Fibroblast of lung (primary cell): ENCODE results near the gene EIF2D. TPM values are rescaled to one million over a fixed set of nuclear protein-coding genes. Genes with fewer than 3 reads are reported as not detected.

Experiments
- DNase-seq, 2 donors: peaks; one replicate each; pipeline versions ENCODE4 v3.0.0 to v3.0.0-alpha.2; 2010; ENCODE audit warnings: low read depth in 2 of 2
- H2AFZ ChIP-seq: 2 replicates; pipeline ENCODE4 v1.5.1; 2012; ENCODE audit warnings: low read length, control low read depth, inconsistent platforms
- H3K27ac ChIP-seq: 2 replicates; pipeline ENCODE4 v1.5.1; 2011; ENCODE audit warnings: low read length, control low read depth; ENCODE audit not compliant: insufficient read depth
- H3K27me3 ChIP-seq: 2 replicates; pipeline ENCODE4 v1.5.1; 2011; ENCODE audit warnings: mild to moderate bottlenecking, low read length; ENCODE audit not compliant: control insufficient read depth, insufficient read depth
- H3K36me3 ChIP-seq: 2 replicates; pipeline ENCODE4 v1.5.1; 2011; ENCODE audit warnings: low read length; ENCODE audit not compliant: control insufficient read depth, insufficient read depth
- H3K4me1 ChIP-seq: 2 replicates; pipeline ENCODE4 v1.5.1; 2011; ENCODE audit warnings: low read length; ENCODE audit not compliant: control insufficient read depth, insufficient read depth; ENCODE audit errors: extremely low read depth
- H3K4me2 ChIP-seq: 2 replicates; pipeline ENCODE4 v1.5.1; 2011; ENCODE audit warnings: low read length, control low read depth; ENCODE audit not compliant: insufficient read depth; ENCODE audit errors: extremely low read depth
- H3K4me3 ChIP-seq, 4 experiments: fragments of 200-600 bp in 1 of 4; sonication (generic) in 1 of 4; replicated peaks in 1 of 4; 2 replicates each; pipeline ENCODE4 v1.5.1; 2011 to 2016; ENCODE audit warnings: low read length in 4 of 4, low read depth in 3 of 4, mild to moderate bottlenecking in 3 of 4, control low read depth in 2 of 4, inconsistent platforms in 1 of 4, mixed read lengths in 1 of 4; ENCODE audit not compliant: insufficient read depth in 1 of 4; ENCODE audit errors: control extremely low read depth in 1 of 4
- H3K79me2 ChIP-seq: 2 replicates; pipeline ENCODE4 v1.5.1; 2012; ENCODE audit warnings: mild to moderate bottlenecking, low read length, inconsistent platforms; ENCODE audit not compliant: control insufficient read depth, insufficient read depth
- H3K9ac ChIP-seq: 2 replicates; pipeline ENCODE4 v1.5.1; 2011; ENCODE audit warnings: mild to moderate bottlenecking, low read length, control low read depth; ENCODE audit not compliant: insufficient read depth
- H3K9me3 ChIP-seq: 2 replicates; pipeline ENCODE4 v1.5.1; 2012; ENCODE audit warnings: low read depth, low read length; ENCODE audit not compliant: control insufficient read depth, insufficient read depth
- H4K20me1 ChIP-seq: 2 replicates; pipeline ENCODE4 v1.5.1; 2011; ENCODE audit warnings: low read length; ENCODE audit not compliant: control insufficient read depth, insufficient read depth; ENCODE audit errors: extremely low read depth
- EZH2 ChIP-seq: IDR thresholded peaks from 2 replicates; pipeline ENCODE4 v1.5.1; 2012; ENCODE audit warnings: low read length, control low read depth, mild to moderate bottlenecking; ENCODE audit errors: missing control alignments
- polyA plus RNA-seq, 2 donors: library from polyadenylated mRNA; depleted of rRNA in 1 of 2; stranded (reverse) in 1 of 2; unstranded in 1 of 2; fragments of >200 nt; gene quantifications; 2 replicates each; pipeline ENCODE4 v1.2.1, GENCODE V29; 2011 to 2012; ENCODE audit warnings: missing spikeins in 1 of 2
- total RNA-seq: library from RNA; depleted of rRNA; stranded (reverse); fragments of >200 nt; gene quantifications from 2 replicates; pipeline ENCODE4 v1.2.1, GENCODE V29; 2014
- TF ChIP-seq, protein P1 (sequence below), 2 donors: IDR thresholded peaks in 1 of 2; conservative IDR thresholded peaks in 1 of 2; 1 replicate in 1 of 2; 2 replicates in 1 of 2; pipeline ENCODE4 v1.5.1; 2011 to 2012; ENCODE audit warnings: low read length in 2 of 2, control low read depth in 1 of 2, inconsistent platforms in 1 of 2, low read depth in 1 of 2, mild to moderate bottlenecking in 1 of 2

EIF2D gene
- total and polyA plus RNA-seq, 2 donors (not counting 1 experiment from before 2014, with no cell fraction given) = 53.0 to 59.8 TPM

DNA sequence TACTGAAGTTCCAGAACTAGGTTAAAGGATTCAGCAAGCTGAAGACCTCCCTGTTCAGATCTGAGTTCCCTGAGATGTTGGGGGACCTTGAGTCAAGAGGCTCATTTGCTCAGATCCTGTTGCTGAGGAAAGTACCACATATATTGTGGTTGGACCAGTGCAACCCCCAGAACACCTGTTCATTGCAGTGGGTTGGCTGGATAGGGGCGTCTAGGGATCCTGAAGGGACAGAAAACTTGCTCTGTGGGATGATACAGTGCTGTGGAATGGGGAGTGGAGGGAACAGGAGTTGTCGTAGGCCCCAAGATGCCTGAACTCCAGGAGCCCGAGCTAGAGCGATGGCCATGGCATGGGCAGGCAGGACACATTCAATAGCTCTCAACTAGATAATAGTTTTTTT is 47.9 kb upstream of the EIF2D start:
- H3K27ac ChIP-seq = no peak overlapping the region
- H2AFZ ChIP-seq = no peak overlapping the region

DNA sequence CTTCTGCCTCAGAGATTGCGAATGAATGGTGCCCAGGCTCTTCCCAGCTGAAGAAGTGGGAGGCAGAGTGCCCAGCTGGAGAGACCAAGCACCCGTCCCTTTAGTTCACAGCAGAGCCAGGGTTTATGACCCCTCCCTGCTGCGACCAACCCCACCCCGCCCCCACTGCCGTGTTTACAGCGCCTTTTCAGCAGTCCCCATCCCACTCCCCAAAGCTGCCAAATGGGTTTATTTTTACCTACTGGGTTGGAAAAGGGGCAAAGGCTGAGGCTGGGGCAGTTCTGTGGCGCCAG is 46.7 kb upstream of the EIF2D start:
- Histone ChIP-seq H3K27me3 (peaks cover 5% of the 10 kb centered on the region), H2AFZ (no peak overlapping the region), H3K4me3 (no peak overlapping the region), H3K27ac (no peak overlapping the region), H3K9ac (no peak overlapping the region), H3K4me2 (no peak overlapping the region), H3K36me3 (no peaks in the 10 kb centered on the region), H3K79me2 (no peaks in the 10 kb centered on the region), H4K20me1 (no peaks in the 10 kb centered on the region), H3K4me1 (no peaks in the 10 kb centered on the region), H3K9me3 (no peaks in the 10 kb centered on the region)
- TF ChIP-seq, protein P1, sequence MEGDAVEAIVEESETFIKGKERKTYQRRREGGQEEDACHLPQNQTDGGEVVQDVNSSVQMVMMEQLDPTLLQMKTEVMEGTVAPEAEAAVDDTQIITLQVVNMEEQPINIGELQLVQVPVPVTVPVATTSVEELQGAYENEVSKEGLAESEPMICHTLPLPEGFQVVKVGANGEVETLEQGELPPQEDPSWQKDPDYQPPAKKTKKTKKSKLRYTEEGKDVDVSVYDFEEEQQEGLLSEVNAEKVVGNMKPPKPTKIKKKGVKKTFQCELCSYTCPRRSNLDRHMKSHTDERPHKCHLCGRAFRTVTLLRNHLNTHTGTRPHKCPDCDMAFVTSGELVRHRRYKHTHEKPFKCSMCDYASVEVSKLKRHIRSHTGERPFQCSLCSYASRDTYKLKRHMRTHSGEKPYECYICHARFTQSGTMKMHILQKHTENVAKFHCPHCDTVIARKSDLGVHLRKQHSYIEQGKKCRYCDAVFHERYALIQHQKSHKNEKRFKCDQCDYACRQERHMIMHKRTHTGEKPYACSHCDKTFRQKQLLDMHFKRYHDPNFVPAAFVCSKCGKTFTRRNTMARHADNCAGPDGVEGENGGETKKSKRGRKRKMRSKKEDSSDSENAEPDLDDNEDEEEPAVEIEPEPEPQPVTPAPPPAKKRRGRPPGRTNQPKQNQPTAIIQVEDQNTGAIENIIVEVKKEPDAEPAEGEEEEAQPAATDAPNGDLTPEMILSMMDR (conservative IDR thresholded peaks at IDR 0.05 in 1 of 2, IDR thresholded peaks at IDR 0.05 in 1 of 2; ENCODE audit: low read depth in 1 of 2, low read length in 2 of 2) = no peak
- no peak for TF ChIP-seq EZH2
- no peak for DNase-seq

More for the DNA sequence above, 47.9 kb upstream of the EIF2D start:
- no peak for TF ChIP-seq EZH2
- TF ChIP-seq, protein P1 (conservative IDR thresholded peaks at IDR 0.05 in 1 of 2, IDR thresholded peaks at IDR 0.05 in 1 of 2; ENCODE audit: low read depth in 1 of 2, low read length in 2 of 2) = no peak
- Histone ChIP-seq H3K9me3 (no peaks in the 10 kb centered on the region), H4K20me1 (no peaks in the 10 kb centered on the region), H3K9ac (no peak overlapping the region), H3K27me3 (peaks cover 5% of the 10 kb centered on the region), H3K79me2 (no peaks in the 10 kb centered on the region), H3K4me1 (no peaks in the 10 kb centered on the region), H3K4me3 (no peak overlapping the region), H3K36me3 (no peaks in the 10 kb centered on the region), H3K4me2 (no peak overlapping the region)
- DNase-seq = no peak

DNA sequence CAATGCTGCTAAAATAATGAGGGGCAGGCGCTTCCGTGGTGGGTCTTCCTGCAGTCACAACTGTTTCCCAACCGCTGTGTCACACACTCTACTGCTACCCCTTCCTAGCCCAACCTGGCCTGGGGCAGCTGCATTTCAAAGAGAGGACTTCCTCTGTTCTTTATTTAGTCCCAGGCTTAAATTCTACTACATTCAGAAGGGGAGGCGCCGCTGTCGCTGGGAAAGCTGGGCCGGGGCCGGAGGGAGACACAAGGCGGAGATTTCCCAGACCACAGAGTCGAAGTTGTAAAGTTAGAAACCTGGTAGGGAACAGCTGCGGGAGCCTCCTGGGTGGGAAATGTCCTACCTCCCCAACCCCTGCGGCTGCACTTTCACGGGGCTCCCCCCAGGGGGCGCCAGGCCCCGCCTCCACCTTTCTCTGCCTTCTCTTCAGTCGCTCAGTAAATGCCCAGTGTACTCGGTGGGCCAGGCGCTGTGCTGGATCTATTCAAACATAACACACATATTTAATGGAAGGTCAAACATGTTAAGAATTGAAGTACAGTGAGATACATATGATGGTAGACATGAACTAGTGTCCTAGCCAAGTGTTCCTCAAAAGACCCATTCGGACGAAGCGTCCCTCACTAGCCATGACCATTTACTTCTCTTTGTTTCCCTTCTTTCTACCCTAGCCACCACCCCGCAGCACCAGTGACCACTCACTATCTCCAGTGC is 46.2 kb upstream of the EIF2D start:
- H3K79me2 ChIP-seq = no peaks in the 10 kb centered on the region

More for the DNA sequence above, 46.2 kb upstream of the EIF2D start:
- no peak for DNase-seq
- Histone ChIP-seq H3K4me2 (no peak overlapping the region), H3K27me3 (peaks cover 1% of the 10 kb centered on the region), H3K9ac (no peak overlapping the region), H3K27ac (no peak overlapping the region), H3K36me3 (no peaks in the 10 kb centered on the region), H4K20me1 (no peaks in the 10 kb centered on the region), H3K4me3 (no peak overlapping the region), H3K4me1 (no peaks in the 10 kb centered on the region), H2AFZ (no peak overlapping the region), H3K9me3 (no peaks in the 10 kb centered on the region)
- TF ChIP-seq EZH2 = peak; percentile 39
- TF ChIP-seq, protein P1 (conservative IDR thresholded peaks at IDR 0.05 in 1 of 2, IDR thresholded peaks at IDR 0.05 in 1 of 2; ENCODE audit: low read depth in 1 of 2, low read length in 2 of 2) = peak; percentile 39 to 55
